ENCODE results near the gene PPP1R8. TPM values are rescaled to one million over a fixed set of nuclear protein-coding genes. Genes with fewer than 3 reads are reported as not detected.
"Not testable (repeated sequence)": the region's sequence is repeated elsewhere in the genome, so short reads cannot be mapped to it uniquely, and the experiment has no call there.

PPP1R8 gene
- total and polyA plus RNA-seq, 4 donors, result 43.8 to 57.5 (median 53.8) TPM

DNA sequence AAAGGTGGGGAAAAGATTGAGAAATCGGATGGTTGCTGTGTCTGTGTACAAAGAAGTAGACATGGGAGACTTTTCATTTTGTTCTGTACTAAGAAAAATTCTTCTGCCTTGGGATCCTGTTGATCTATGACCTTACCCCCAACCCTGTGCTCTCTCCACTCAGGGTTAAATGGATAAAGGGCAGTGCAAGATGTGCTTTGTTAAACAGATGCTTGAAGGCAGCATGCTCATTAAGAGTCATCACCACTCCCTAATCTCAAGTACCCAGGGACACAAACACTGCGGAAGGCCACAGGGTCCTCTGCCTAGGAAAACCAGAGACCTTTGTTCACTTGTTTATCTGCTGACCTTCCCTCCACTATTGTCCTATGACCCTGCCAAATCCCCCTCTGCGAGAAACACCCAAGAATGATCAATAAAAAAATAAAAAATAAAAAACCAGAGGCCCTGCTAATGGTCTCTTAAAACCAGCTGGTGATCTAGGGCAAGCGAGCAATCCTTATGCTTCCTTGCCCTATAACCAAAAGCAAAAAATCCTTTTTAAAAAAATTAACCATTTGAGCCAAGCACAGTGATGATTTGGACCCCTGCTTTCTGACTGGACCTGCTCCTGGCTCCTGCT is 1.1 kb upstream of the PPP1R8 start:
- not testable (repeated sequence) for DNase-seq (ENCODE audit: low read depth in 4 of 6, low spot score in 6 of 6); H3K4me1 ChIP-seq (ENCODE audit: control insufficient read depth, insufficient read depth, low read length); H3K4me3 ChIP-seq (ENCODE audit: low read depth, low read length); H3K36me3 ChIP-seq (ENCODE audit: control insufficient read depth, insufficient read depth, low read length); H3K9me3 ChIP-seq (ENCODE audit: control insufficient read depth, insufficient read depth, low read length); H3K27me3 ChIP-seq (ENCODE audit: control insufficient read depth, insufficient read depth, low read length)
- H3K27ac ChIP-seq (ENCODE audit: low read depth, low read length), result peak overlapping the region; percentile 95
- 88% methylated on average over 1 of the region's 4 CpGs for WGBS (ENCODE audit: insufficient coverage)

DNA sequence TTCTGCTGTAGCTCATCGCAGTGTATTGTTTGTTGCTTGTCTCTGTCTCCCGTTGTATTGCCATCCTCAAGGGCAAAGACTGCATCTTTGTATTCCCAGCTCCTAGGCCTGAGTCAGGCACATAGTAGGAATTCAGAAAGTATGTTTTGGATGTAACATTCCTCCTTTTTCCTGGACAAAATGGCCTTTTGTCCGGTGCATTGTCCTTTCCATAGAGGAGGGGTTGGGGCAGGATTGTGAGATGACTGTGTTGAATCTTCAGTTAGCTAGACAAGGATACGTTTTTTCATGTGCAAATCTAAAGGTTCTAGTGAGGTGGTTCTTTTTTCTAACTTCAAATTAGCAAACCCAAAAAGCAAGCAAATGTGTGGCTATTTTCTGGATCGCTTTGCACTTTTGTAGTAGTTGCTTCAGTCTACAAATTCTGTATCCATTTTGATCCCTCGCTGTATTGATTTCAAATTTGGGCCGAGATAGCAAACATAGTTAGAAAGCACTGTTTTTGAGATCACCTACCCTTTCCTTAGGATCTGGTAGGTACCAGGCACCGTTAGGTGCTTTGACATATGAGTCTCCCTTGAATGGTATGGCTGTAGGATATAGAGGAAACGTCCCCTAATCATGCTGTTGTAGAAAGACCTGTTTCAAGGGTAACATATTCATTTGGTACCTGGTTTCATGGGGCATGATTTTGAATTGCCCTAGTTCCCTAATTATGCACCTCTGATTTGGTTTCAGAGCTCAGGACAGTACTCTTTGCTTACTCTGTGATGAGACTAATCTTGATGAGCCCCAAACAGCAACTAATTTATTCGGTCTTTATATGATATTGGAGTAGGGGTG is 1.2 kb downstream of the PPP1R8 start:
- peaks cover 7% of the 10 kb centered on the region for H3K4me1 ChIP-seq (ENCODE audit: control insufficient read depth, insufficient read depth, low read length)
- H3K4me3 ChIP-seq (ENCODE audit: low read depth, low read length), result peak overlapping the region; percentile 74
- no peak for DNase-seq (ENCODE audit: low read depth in 4 of 6, low spot score in 6 of 6)
- no peaks in the 10 kb centered on the region for H3K9me3 ChIP-seq (ENCODE audit: control insufficient read depth, insufficient read depth, low read length)
- H3K27ac ChIP-seq (ENCODE audit: low read depth, low read length), result no peak overlapping the region
- peaks cover 9% of the 10 kb centered on the region for H3K36me3 ChIP-seq (ENCODE audit: control insufficient read depth, insufficient read depth, low read length)
- WGBS (ENCODE audit: insufficient coverage), result 100% methylated on average over 1 of the region's 10 CpGs
- no peaks in the 10 kb centered on the region for H3K27me3 ChIP-seq (ENCODE audit: control insufficient read depth, insufficient read depth, low read length)

DNA sequence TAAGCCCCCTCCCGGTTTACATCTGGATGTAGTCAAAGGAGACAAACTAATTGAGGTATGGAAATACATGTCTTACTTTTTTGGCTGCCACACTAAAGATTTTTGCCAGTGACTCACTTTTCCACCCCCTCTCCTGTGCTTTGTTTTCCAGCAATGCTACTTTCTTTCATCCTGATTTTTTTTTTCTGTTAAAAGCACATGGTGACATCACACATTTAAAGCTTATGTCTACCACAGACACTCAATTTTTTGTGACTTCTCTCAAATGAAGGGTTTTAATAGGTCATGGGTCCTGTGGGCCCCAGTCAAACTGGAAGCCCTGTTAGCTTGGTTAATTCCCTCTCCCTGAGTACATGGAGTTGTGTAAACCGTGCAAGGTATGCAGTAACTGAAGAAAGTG is 2.2 kb downstream of the PPP1R8 start:
- H3K27me3 ChIP-seq (ENCODE audit: control insufficient read depth, insufficient read depth, low read length), result no peaks in the 10 kb centered on the region
- peaks cover 9% of the 10 kb centered on the region for H3K36me3 ChIP-seq (ENCODE audit: control insufficient read depth, insufficient read depth, low read length)
- H3K9me3 ChIP-seq (ENCODE audit: control insufficient read depth, insufficient read depth, low read length), result no peaks in the 10 kb centered on the region
- no peak for DNase-seq (ENCODE audit: low read depth in 4 of 6, low spot score in 6 of 6)
- no peak overlapping the region for H3K4me3 ChIP-seq (ENCODE audit: low read depth, low read length)
- peaks cover 7% of the 10 kb centered on the region for H3K4me1 ChIP-seq (ENCODE audit: control insufficient read depth, insufficient read depth, low read length)
- no CpG with 5 or more reads among the region's 2 CpGs for WGBS (ENCODE audit: insufficient coverage)
- no peak overlapping the region for H3K27ac ChIP-seq (ENCODE audit: low read depth, low read length)

DNA sequence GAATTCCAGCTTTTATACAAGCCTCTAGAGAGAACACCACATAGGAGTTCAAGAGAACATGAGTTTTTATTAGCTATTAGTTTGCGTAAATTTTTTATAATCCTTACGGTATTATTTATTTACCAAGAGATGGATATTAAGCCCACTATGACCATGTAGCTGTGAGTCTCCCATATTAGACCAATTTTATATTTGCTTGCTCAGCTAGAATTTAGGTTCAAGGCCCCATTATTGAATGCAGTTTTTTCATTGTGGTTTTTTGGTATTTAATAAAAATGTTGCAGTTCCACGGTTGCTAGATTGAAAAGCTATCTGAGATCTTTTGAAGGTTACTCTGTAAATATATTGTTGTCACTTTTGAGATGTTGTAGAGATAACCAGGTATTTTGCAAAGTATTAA is 2.9 kb downstream of the PPP1R8 start:
- no CpG with 5 or more reads among the region's 3 CpGs for WGBS (ENCODE audit: insufficient coverage)
- no peaks in the 10 kb centered on the region for H3K9me3 ChIP-seq (ENCODE audit: control insufficient read depth, insufficient read depth, low read length)
- H3K4me1 ChIP-seq (ENCODE audit: control insufficient read depth, insufficient read depth, low read length), result peaks cover 7% of the 10 kb centered on the region
- H3K4me3 ChIP-seq (ENCODE audit: low read depth, low read length), result no peak overlapping the region
- no peak overlapping the region for H3K27ac ChIP-seq (ENCODE audit: low read depth, low read length)
- H3K27me3 ChIP-seq (ENCODE audit: control insufficient read depth, insufficient read depth, low read length), result no peaks in the 10 kb centered on the region
- H3K36me3 ChIP-seq (ENCODE audit: control insufficient read depth, insufficient read depth, low read length), result peaks cover 9% of the 10 kb centered on the region
- DNase-seq (ENCODE audit: low read depth in 4 of 6, low spot score in 6 of 6), result no peak

DNA sequence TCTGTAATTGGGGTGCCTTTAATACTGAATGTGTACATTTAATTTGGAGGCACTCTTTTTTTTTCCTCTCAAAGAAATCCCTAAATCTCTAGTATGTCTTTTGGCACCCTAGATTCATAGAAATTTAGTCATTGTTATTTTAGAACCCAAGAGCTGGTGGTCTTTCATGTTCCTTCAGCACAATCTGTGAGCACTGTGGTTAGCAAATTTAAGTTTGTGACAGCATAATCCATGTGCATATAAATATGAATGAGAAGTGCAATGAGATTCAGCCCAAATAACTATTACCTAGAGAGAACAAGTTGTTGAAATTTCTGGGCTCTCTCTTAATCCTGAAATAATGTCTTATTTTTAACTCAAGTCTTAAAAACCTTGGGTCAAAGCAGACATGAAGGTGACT is 4.5 kb downstream of the PPP1R8 start:
- peak in 1 of 6 donors; percentile 55 for DNase-seq (ENCODE audit: low read depth in 4 of 6, low spot score in 6 of 6)
- Histone ChIP-seq H3K36me3 (ENCODE audit: control insufficient read depth, insufficient read depth, low read length) (peaks cover 17% of the 10 kb centered on the region), H3K27ac (ENCODE audit: low read depth, low read length) (no peak overlapping the region)

DNA sequence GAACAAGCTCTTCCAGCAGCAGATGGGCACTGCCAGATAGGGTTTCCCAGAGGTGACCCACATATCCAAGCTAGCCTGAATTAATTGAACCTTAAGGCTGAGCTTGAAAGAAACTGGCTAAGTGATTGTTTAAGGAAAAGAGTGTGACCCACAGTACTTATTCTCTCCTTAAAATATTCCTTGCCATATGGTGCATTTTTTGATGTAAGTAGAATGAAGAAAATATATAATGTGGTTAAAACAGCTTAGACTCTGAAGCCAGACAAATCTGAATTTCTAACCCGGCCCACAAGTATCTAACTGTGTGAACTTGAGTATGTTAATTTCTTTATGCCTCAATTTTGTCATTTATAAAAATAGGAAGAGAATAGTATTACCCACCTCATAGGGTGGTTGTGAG is 4.9 kb downstream of the PPP1R8 start:
- DNase-seq (ENCODE audit: low read depth in 4 of 6, low spot score in 6 of 6), result peak in 1 of 6 donors; percentile 46
- H3K4me1 ChIP-seq (ENCODE audit: control insufficient read depth, insufficient read depth, low read length), result no peaks in the 10 kb centered on the region
- H3K27me3 ChIP-seq (ENCODE audit: control insufficient read depth, insufficient read depth, low read length), result no peaks in the 10 kb centered on the region
- WGBS (ENCODE audit: insufficient coverage), result no CpG with 5 or more reads among the region's 1 CpG
- H3K9me3 ChIP-seq (ENCODE audit: control insufficient read depth, insufficient read depth, low read length), result no peaks in the 10 kb centered on the region
- no peak overlapping the region for H3K4me3 ChIP-seq (ENCODE audit: low read depth, low read length)
- no peak overlapping the region for H3K27ac ChIP-seq (ENCODE audit: low read depth, low read length)
- H3K36me3 ChIP-seq (ENCODE audit: control insufficient read depth, insufficient read depth, low read length), result peaks cover 17% of the 10 kb centered on the region

More for the DNA sequence above, 4.5 kb downstream of the PPP1R8 start:
- no peaks in the 10 kb centered on the region for H3K9me3 ChIP-seq (ENCODE audit: control insufficient read depth, insufficient read depth, low read length)
- H3K27me3 ChIP-seq (ENCODE audit: control insufficient read depth, insufficient read depth, low read length), result no peaks in the 10 kb centered on the region
- peaks cover 4% of the 10 kb centered on the region for H3K4me1 ChIP-seq (ENCODE audit: control insufficient read depth, insufficient read depth, low read length)
- H3K4me3 ChIP-seq (ENCODE audit: low read depth, low read length), result no peak overlapping the region

DNA sequence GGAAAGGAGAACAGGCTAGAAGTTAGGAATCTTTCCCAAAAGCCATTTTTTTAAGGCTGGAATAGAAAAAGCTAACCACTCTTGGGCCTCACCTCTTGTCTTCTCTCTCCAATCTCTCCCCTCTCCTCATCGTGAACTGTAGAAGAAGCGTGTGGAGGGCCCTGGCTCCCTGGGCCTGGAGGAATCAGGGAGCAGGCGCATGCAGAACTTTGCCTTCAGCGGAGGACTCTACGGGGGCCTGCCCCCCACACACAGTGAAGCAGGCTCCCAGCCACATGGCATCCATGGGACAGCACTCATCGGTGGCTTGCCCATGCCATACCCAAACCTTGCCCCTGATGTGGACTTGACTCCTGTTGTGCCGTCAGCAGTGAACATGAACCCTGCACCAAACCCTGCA is 19.4 kb downstream of the PPP1R8 start:
- no peaks in the 10 kb centered on the region for H3K9me3 ChIP-seq (ENCODE audit: control insufficient read depth, insufficient read depth, low read length)
- H3K36me3 ChIP-seq (ENCODE audit: control insufficient read depth, insufficient read depth, low read length), result peaks cover 41% of the 10 kb centered on the region
- WGBS (ENCODE audit: insufficient coverage), result 99% methylated on average over 6 of the region's 7 CpGs
- no peak for DNase-seq (ENCODE audit: low read depth in 4 of 6, low spot score in 6 of 6)
- H3K4me1 ChIP-seq (ENCODE audit: control insufficient read depth, insufficient read depth, low read length), result no peaks in the 10 kb centered on the region
- no peak overlapping the region for H3K4me3 ChIP-seq (ENCODE audit: low read depth, low read length)
- no peak overlapping the region for H3K27ac ChIP-seq (ENCODE audit: low read depth, low read length)
- H3K27me3 ChIP-seq (ENCODE audit: control insufficient read depth, insufficient read depth, low read length), result no peaks in the 10 kb centered on the region

DNA sequence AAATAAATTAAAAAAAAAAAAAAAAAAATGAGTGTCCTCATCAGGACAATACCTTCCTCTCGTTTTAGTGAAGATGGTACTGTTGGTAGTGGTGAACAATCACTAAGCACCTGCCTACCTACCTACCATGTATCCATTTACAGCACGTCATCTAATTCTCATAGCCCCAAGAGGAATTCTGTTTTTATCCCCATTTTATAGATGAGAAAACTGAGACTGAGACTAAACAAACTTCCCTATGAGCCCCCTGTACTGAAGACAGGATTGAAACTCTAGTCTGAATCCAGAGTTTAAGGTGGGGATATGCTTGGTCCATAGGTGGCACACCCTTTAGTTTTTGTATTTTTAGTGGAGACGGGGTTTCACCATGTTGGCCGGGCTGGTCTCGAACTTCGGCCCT is 24.5 kb downstream of the PPP1R8 start:
- H3K4me1 ChIP-seq (ENCODE audit: control insufficient read depth, insufficient read depth, low read length), result peaks cover 14% of the 10 kb centered on the region
- no peak overlapping the region for H3K4me3 ChIP-seq (ENCODE audit: low read depth, low read length)
- DNase-seq (ENCODE audit: low read depth in 4 of 6, low spot score in 6 of 6), result no peak
- no peaks in the 10 kb centered on the region for H3K27me3 ChIP-seq (ENCODE audit: control insufficient read depth, insufficient read depth, low read length)
- no peak overlapping the region for H3K27ac ChIP-seq (ENCODE audit: low read depth, low read length)
- peaks cover 6% of the 10 kb centered on the region for H3K36me3 ChIP-seq (ENCODE audit: control insufficient read depth, insufficient read depth, low read length)
- WGBS (ENCODE audit: insufficient coverage), result 98% methylated on average over 4 of the region's 6 CpGs
- H3K9me3 ChIP-seq (ENCODE audit: control insufficient read depth, insufficient read depth, low read length), result no peaks in the 10 kb centered on the region

DNA sequence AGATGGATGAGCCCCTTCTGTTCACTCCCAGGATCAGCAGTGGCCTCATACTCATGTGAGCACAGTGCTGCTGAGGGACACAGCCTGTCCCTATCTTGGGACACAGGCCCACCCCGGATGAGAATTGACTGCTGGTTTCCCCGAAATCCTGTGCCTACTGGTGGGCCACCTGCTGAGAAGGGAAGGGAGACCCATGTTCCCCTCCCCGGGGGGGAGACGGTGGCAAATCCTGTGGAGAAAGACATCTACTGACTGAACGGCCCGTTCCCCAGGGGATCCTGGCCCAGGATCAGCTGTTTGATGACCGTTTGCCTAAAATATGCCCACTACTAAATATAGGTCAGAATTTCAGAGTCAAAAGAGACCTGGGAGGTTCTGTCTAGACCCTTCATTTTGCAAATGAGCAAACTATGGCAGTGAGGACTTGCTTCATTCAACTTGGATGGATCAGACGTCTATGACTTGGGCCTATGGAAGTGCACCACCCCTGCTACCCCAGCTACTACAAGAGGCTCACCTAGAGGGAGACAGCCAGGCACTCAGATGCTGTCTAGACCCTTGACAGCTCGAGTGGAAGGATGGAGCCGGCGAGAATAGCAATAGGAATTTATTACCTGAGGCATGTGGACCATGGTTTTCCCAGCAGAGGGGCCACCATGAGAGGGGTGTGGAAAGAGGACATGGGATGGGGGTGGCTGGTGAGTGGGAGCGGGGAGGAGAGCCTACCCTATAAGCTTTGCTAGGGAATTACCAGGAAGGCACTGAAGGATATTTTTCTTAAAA is 26.2 kb downstream of the PPP1R8 start:
- H3K4me3 ChIP-seq (ENCODE audit: low read depth, low read length), result no peak overlapping the region
- no peak for DNase-seq (ENCODE audit: low read depth in 4 of 6, low spot score in 6 of 6)
- H3K9me3 ChIP-seq (ENCODE audit: control insufficient read depth, insufficient read depth, low read length), result no peaks in the 10 kb centered on the region
- H3K4me1 ChIP-seq (ENCODE audit: control insufficient read depth, insufficient read depth, low read length), result peaks cover 14% of the 10 kb centered on the region
- H3K27ac ChIP-seq (ENCODE audit: low read depth, low read length), result no peak overlapping the region
- peaks cover 1% of the 10 kb centered on the region for H3K36me3 ChIP-seq (ENCODE audit: control insufficient read depth, insufficient read depth, low read length)
- no peaks in the 10 kb centered on the region for H3K27me3 ChIP-seq (ENCODE audit: control insufficient read depth, insufficient read depth, low read length)
- 75% methylated on average over 7 of the region's 12 CpGs for WGBS (ENCODE audit: insufficient coverage)

Data from spinal cord (tissue), 10 donors.